ENCODE measurements around the gene CROCC2.

Gene CROCC2

DNA sequence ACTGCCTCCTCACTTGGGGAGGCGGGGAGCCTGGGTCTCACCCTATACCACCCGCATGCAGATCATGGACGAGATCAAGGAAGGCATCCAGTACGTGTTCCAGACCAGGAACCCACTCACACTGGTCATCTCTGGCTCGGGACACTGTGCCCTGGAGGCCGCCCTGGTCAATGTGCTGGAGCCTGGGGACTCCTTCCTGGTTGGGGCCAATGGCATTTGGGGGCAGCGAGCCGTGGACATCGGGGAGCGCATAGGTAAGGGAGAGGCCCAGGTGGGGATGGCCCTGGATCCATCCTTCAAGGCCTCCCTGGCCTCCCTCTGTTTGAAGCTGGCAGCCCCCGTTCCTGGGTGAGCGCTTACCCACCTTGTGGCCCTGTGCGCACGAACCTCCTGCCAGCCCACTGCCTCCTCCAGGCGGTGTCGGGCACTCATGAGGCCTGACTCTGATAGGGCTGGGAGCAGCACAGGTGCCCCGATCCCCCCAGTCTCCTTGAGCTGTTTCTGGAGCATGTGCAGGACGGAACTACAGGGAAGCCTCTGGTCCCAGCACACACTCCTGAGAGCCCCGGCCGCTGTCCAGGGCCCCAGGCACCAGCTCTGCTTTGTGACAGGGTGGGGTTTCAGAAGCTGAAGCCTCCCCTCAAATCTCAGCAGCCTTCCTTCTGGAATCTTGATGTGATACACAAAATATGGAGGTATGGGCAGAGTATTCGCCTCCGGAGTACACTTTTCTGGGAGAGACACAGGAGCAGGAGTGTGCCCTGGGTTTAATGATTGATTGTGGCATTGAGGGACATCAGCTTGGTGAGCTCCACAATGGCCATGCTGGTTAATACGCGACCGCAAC lies 36.8 kb upstream of the CROCC2 start:
- Histone ChIP-seq H3K4me1 (ENCODE audit: control insufficient read depth, insufficient read depth, low read length) (no peaks in the 10 kb centered on the region), H3K36me3 (ENCODE audit: control insufficient read depth in 2 of 2, insufficient read depth in 1 of 2, low read length in 2 of 2) (no peaks in the 10 kb centered on the region), H3K27ac (ENCODE audit: extremely low read depth, low read depth, low read length) (no peak overlapping the region), H3K9me3 (ENCODE audit: control insufficient read depth, insufficient read depth, low read depth, low read length) (no peaks in the 10 kb centered on the region), H3K4me3 (ENCODE audit: low read depth, low read length) (no peak overlapping the region)
- CTCF ChIA-PET: interaction anchor here (0.6 kb wide), 1 partner anchor 130 kb away, joined by 5 read pairs; no protein-coding TSS in a partner anchor
- no peak for TF ChIP-seq ZNF350 (tag by site-specific recombination; IDR thresholded peaks at IDR 0.05)
- TF ChIP-seq, protein P1, sequence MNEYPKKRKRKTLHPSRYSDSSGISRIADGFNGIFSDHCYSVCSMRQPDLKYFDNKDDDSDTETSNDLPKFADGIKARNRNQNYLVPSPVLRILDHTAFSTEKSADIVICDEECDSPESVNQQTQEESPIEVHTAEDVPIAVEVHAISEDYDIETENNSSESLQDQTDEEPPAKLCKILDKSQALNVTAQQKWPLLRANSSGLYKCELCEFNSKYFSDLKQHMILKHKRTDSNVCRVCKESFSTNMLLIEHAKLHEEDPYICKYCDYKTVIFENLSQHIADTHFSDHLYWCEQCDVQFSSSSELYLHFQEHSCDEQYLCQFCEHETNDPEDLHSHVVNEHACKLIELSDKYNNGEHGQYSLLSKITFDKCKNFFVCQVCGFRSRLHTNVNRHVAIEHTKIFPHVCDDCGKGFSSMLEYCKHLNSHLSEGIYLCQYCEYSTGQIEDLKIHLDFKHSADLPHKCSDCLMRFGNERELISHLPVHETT (tag by site-specific recombination; IDR thresholded peaks at IDR 0.05): no peak
- no peak for TF ChIP-seq ZNF266 (tag by site-specific recombination; IDR thresholded peaks at IDR 0.05; ENCODE audit: low read depth)
- no peak for TF ChIP-seq KLF16 (tag by site-specific recombination; IDR thresholded peaks at IDR 0.05)
- no peak for TF ChIP-seq SP7 (tag by site-specific recombination; IDR thresholded peaks at IDR 0.05)
- no peak for TF ChIP-seq ZNF624 (tag by site-specific recombination; IDR thresholded peaks at IDR 0.05)
- TF ChIP-seq ZNF610 (tag by site-specific recombination; IDR thresholded peaks at IDR 0.05; ENCODE audit: borderline replicate concordance): no peak
- TF ChIP-seq KLF7 (tag by site-specific recombination; IDR thresholded peaks at IDR 0.05; ENCODE audit: borderline replicate concordance): no peak
- TF ChIP-seq ZNF221 (tag by site-specific recombination; IDR thresholded peaks at IDR 0.05; ENCODE audit: borderline replicate concordance): no peak
- TF ChIP-seq, protein P2, sequence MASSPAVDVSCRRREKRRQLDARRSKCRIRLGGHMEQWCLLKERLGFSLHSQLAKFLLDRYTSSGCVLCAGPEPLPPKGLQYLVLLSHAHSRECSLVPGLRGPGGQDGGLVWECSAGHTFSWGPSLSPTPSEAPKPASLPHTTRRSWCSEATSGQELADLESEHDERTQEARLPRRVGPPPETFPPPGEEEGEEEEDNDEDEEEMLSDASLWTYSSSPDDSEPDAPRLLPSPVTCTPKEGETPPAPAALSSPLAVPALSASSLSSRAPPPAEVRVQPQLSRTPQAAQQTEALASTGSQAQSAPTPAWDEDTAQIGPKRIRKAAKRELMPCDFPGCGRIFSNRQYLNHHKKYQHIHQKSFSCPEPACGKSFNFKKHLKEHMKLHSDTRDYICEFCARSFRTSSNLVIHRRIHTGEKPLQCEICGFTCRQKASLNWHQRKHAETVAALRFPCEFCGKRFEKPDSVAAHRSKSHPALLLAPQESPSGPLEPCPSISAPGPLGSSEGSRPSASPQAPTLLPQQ (tag by site-specific recombination; IDR thresholded peaks at IDR 0.05): no peak
- no peak for TF ChIP-seq ZNF510 (tag by site-specific recombination; IDR thresholded peaks at IDR 0.05; ENCODE audit: insufficient replicate concordance)
- TF ChIP-seq ZNF677 (tag by site-specific recombination; IDR thresholded peaks at IDR 0.05): no peak
- POLR2A ChIA-PET: no interaction called here

DNA sequence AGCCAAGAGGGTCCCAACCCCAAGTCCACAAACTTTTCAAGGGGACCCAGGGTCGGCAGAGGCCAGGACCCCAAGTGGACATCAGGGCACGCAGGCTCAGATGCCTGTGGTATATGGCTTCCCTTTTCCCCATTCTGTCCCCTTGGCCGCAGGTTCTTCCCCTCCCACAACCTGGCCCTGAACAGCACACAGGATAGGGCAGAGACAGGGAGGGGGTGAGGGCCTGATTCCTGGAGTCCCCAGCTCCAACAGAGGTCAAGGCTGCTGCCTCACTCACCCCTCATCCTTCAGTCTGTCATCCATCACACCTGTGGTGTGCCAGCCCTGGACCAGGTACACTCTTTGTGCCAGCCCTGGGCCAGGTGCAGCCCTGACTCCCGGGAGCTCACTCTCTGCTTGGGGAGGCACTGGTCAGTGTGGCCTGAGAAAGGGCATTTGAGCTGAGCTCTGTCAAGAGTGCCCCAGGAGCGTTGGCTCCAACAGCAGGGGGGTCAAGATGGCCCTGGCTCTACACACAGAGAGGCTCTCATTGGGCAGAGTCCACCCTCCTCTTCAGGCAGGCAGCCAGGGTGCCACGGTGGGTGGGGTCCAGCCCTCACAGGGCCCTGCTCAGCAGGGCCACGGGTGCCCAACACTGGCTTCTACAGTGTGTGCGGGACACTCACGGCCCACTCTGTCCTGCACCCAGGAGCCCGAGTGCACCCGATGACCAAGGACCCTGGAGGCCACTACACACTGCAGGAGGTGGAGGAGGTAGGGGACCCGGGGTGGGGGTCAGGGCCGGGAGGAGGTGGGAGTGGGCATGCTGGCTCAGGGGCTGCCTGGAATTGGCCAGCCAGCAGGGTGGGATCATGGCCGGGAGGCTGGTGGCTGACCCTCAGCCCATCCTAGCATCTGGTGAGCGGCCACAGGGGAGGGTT lies 35.9 kb upstream of the CROCC2 start:
- no peaks in the 10 kb centered on the region for H3K9me3 ChIP-seq (ENCODE audit: control insufficient read depth, insufficient read depth, low read depth, low read length)
- CTCF ChIA-PET: interaction anchor here (0.6 kb wide), 1 partner anchor 130 kb away, joined by 5 read pairs; no protein-coding TSS in a partner anchor
- no peak overlapping the region for H3K4me3 ChIP-seq (ENCODE audit: low read depth, low read length)
- POLR2A ChIA-PET: no interaction called here
- TF ChIP-seq ZNF239 (tag by site-specific recombination; IDR thresholded peaks at IDR 0.05) (no peak), ZBTB48 (tag by site-specific recombination; IDR thresholded peaks at IDR 0.05) (no peak), WT1 (tag by site-specific recombination; IDR thresholded peaks at IDR 0.05) (no peak), ZNF571 (tag by site-specific recombination; IDR thresholded peaks at IDR 0.05) (no peak), KLF1 (tag by site-specific recombination; IDR thresholded peaks at IDR 0.05) (no peak), ZNF664 (tag by site-specific recombination; IDR thresholded peaks at IDR 0.05) (no peak), ZNF585B (tag by site-specific recombination; IDR thresholded peaks at IDR 0.05) (no peak), ZNF660 (tag by site-specific recombination; IDR thresholded peaks at IDR 0.05) (no peak), ZNF426 (tag by site-specific recombination; IDR thresholded peaks at IDR 0.05) (no peak), ZNF785 (tag by site-specific recombination; IDR thresholded peaks at IDR 0.05) (no peak), ZNF211 (tag by site-specific recombination; IDR thresholded peaks at IDR 0.05; ENCODE audit: low read depth) (no peak), ZNF777 (tag by site-specific recombination; IDR thresholded peaks at IDR 0.05; ENCODE audit: borderline replicate concordance) (no peak)
- TF ChIP-seq, protein P3, sequence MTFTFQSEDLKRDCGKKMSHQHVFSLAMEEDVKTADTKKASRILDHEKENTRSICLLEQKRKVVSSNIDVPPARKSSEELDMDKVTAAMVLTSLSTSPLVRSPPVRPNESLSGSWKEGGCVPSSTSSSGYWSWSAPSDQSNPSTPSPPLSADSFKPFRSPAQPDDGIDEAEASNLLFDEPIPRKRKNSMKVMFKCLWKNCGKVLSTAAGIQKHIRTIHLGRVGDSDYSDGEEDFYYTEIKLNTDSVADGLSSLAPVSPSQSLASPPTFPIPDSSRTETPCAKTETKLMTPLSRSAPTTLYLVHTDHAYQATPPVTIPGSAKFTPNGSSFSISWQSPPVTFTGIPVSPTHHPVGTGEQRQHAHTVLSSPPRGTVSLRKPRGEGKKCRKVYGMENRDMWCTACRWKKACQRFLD (tag by site-specific recombination; IDR thresholded peaks at IDR 0.05): no peak
- TF ChIP-seq, protein P4, sequence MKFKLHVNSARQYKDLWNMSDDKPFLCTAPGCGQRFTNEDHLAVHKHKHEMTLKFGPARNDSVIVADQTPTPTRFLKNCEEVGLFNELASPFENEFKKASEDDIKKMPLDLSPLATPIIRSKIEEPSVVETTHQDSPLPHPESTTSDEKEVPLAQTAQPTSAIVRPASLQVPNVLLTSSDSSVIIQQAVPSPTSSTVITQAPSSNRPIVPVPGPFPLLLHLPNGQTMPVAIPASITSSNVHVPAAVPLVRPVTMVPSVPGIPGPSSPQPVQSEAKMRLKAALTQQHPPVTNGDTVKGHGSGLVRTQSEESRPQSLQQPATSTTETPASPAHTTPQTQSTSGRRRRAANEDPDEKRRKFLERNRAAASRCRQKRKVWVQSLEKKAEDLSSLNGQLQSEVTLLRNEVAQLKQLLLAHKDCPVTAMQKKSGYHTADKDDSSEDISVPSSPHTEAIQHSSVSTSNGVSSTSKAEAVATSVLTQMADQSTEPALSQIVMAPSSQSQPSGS (tag by site-specific recombination; IDR thresholded peaks at IDR 0.05; ENCODE audit: low read depth): no peak
- TF ChIP-seq, protein P5, sequence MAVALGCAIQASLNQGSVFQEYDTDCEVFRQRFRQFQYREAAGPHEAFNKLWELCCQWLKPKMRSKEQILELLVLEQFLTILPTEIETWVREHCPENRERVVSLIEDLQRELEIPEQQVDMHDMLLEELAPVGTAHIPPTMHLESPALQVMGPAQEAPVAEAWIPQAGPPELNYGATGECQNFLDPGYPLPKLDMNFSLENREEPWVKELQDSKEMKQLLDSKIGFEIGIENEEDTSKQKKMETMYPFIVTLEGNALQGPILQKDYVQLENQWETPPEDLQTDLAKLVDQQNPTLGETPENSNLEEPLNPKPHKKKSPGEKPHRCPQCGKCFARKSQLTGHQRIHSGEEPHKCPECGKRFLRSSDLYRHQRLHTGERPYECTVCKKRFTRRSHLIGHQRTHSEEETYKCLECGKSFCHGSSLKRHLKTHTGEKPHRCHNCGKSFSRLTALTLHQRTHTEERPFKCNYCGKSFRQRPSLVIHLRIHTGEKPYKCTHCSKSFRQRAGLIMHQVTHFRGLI (tag by site-specific recombination; IDR thresholded peaks at IDR 0.05): no peak
- H3K27ac ChIP-seq (ENCODE audit: extremely low read depth, low read depth, low read length): no peak overlapping the region
- H3K4me1 ChIP-seq (ENCODE audit: control insufficient read depth, insufficient read depth, low read length): no peaks in the 10 kb centered on the region
- no peaks in the 10 kb centered on the region for H3K36me3 ChIP-seq (ENCODE audit: control insufficient read depth in 2 of 2, insufficient read depth in 1 of 2, low read length in 2 of 2)
